Ovary (tissue), 10 donors: Measurements from ENCODE around the gene OR52M1. TPM values are rescaled to one million over a fixed set of nuclear protein-coding genes. Genes with fewer than 3 reads are reported as not detected.

ENCODE experiments used
- DNase-seq, 5 donors: peaks; one replicate each; pipeline ENCODE4 v3.0.0-alpha.2; 2019 to 2020
- H3K27ac ChIP-seq, 2 donors: fragments of 200-600 bp; one replicate each; pipeline versions ENCODE4 v1.5.1 to v1.8.0; 2019 to 2022
- H3K27me3 ChIP-seq: fragments of 200-600 bp; one replicate; pipeline ENCODE4 v1.8.0; 2022
- H3K36me3 ChIP-seq: fragments of 200-600 bp; sonication (generic); one replicate; pipeline ENCODE4 v1.5.1; 2019
- H3K4me1 ChIP-seq: one replicate; pipeline ENCODE4 v1.8.1; 2013; ENCODE audit warnings: mild to moderate bottlenecking, moderate library complexity; ENCODE audit not compliant: insufficient read depth
- H3K4me3 ChIP-seq: fragments of 200-600 bp; sonication (generic); one replicate; pipeline ENCODE4 v1.5.1; 2017
- H3K9me3 ChIP-seq, 2 donors: fragments of 200-600 bp in 1 of 2; sonication (generic) in 1 of 2; one replicate each; pipeline versions ENCODE4 v1.5.1 to v1.8.1; 2013 to 2019; ENCODE audit warnings: mild to moderate bottlenecking in 1 of 2, moderate library complexity in 1 of 2
- EP300 ChIP-seq: sonication (generic); formaldehyde crosslinking; IDR thresholded peaks from one replicate; pipeline ENCODE4 v1.6.1; 2017; ENCODE audit warnings: antibody characterized with exemption
- POLR2A ChIP-seq: fragments of 450-650 bp; IDR thresholded peaks from one replicate; pipeline ENCODE4 v1.6.1; 2017; ENCODE audit warnings: antibody characterized with exemption, mild to moderate bottlenecking, moderate library complexity
- WGBS, 3 donors: extraction: QIAGEN DNeasy Blood & Tissue Kit in 1 of 3; methylation state at CpG; one replicate each; pipeline versions ENCODE4 v1.1.5 to v1.1.7; 2013 to 2017; 5-methylcytosine and 5-hydroxymethylcytosine counted together
- intact Hi-C, 4 donors: fragments of 100-400 bp; cut with DNase I; formaldehyde crosslinking; loops; one replicate each; pipeline versions ENCODE4 v1.11.0 to v1.15.1; 2022 to 2023
- long read RNA-seq, 3 donors: library from polyadenylated mRNA in 2 of 3; unstranded in 2 of 3; transcript quantifications; one replicate each; pipeline ENCODE4 v2.0.0 and lab custom pipeline, GENCODE V29; 2021 to 2026
- polyA plus RNA-seq, 2 donors: library from polyadenylated mRNA; stranded (reverse); fragments of 200-250 nt in 1 of 2; fragments of 350-450 nt in 1 of 2; fragmentation: Illumina TruSeq in 1 of 2; extraction: RNeasy Lipid Tissue Mini Kit (QIAGEN cat#74804) in 1 of 2; gene quantifications; one replicate each; pipeline ENCODE4 v1.2.3, GENCODE V29; 2013 to 2014
- total RNA-seq, 7 donors: library from RNA; depleted of rRNA in 2 of 7; stranded (reverse); fragments of >200 nt in 2 of 7; fragmentation: NEBNext Ultra II Directional in 3 of 7; extraction: Animal tissue kit (Norgen Biotek cat#: 25700) in 3 of 7; gene quantifications; one replicate each; pipeline versions ENCODE4 v1.1.0 to v1.2.4, GENCODE V29; 2016 to 2023
- TF ChIP-seq, protein P1 (sequence below), 3 donors: fragments of 450-650 bp in 2 of 3; fragments of 200-600 bp in 1 of 3; IDR thresholded peaks; one replicate each; pipeline versions ENCODE4 v1.5.1 to v1.8.0; 2016 to 2022; ENCODE audit warnings: antibody characterized with exemption in 3 of 3, mild to moderate bottlenecking in 1 of 3
- donor health status: DM: no; HTN: no; CAD: no; lungs with moderate emphysema.
- donor health status: DM: no; HTN: no; CAD: no.
- donor health status: Bipolar disorder and iron deficiency.
- donor health status: DM: yes; HTN: yes; CAD: no.
- donor health status: DM: no; HTN: no; CAD: no.
- donor health status: DM: yes; HTN: yes; CAD: no.

Gene OR52M1, protein sequence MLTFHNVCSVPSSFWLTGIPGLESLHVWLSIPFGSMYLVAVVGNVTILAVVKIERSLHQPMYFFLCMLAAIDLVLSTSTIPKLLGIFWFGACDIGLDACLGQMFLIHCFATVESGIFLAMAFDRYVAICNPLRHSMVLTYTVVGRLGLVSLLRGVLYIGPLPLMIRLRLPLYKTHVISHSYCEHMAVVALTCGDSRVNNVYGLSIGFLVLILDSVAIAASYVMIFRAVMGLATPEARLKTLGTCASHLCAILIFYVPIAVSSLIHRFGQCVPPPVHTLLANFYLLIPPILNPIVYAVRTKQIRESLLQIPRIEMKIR
- not detected for total RNA-seq
- polyA plus RNA-seq, result not detected
- long read RNA-seq, donor 1, result 0 reads
- long read RNA-seq, donor 2, result 0 reads
- long read RNA-seq, donor 3, result 0 reads

DNA sequence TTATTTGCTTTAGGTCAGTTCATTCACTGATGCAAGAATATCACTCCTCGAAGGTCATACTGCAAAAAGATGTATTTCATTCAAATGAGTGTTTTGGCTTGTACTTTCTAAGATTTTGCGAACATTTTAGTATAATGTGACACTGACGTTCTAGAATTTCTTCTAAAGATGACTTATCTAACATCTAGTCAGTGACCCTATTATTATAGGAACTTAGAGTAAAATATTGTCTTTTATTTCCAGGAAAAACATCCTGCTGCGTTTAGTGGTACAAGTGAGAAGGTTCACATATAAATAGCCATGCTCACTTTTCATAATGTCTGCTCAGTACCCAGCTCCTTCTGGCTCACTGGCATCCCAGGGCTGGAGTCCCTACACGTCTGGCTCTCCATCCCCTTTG is at the start of gene OR52M1:
OR52M1 (plus strand) TSS at position 301 of the 400 bp plus-strand sequence; CDS start at position 301, 0 bp downstream.
- intact Hi-C loops, result loop anchor here in 1 of 4 donors (5.0 kb wide), 1 partner anchor 358 kb away; no protein-coding TSS in a partner anchor
- H3K9me3 ChIP-seq, result no peaks in the 10 kb centered on the region
- no peaks in the 10 kb centered on the region for H3K4me1 ChIP-seq
- 81 to 88% (median 83%) methylated on average over 5 of the region's 5 CpGs for WGBS, 3 donors
- H3K27ac ChIP-seq, result no peak within 1 kb of the TSS
- DNase-seq, result no peak
- H3K36me3 ChIP-seq, result no peaks in the 10 kb centered on the region
- no peak within 1 kb of the TSS for H3K4me3 ChIP-seq
- no peaks in the 10 kb centered on the region for H3K27me3 ChIP-seq
- TF ChIP-seq, protein P1, sequence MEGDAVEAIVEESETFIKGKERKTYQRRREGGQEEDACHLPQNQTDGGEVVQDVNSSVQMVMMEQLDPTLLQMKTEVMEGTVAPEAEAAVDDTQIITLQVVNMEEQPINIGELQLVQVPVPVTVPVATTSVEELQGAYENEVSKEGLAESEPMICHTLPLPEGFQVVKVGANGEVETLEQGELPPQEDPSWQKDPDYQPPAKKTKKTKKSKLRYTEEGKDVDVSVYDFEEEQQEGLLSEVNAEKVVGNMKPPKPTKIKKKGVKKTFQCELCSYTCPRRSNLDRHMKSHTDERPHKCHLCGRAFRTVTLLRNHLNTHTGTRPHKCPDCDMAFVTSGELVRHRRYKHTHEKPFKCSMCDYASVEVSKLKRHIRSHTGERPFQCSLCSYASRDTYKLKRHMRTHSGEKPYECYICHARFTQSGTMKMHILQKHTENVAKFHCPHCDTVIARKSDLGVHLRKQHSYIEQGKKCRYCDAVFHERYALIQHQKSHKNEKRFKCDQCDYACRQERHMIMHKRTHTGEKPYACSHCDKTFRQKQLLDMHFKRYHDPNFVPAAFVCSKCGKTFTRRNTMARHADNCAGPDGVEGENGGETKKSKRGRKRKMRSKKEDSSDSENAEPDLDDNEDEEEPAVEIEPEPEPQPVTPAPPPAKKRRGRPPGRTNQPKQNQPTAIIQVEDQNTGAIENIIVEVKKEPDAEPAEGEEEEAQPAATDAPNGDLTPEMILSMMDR (IDR thresholded peaks at IDR 0.05), result no peak
- TF ChIP-seq EP300 (no peak), POLR2A (no peak)

- Histone ChIP-seq H3K27me3 (no peaks in the 10 kb centered on the region), H3K4me1 (peaks cover 8% of the 10 kb centered on the region), H3K4me3 (no peak overlapping the region), H3K27ac (no peak overlapping the region), H3K36me3 (no peaks in the 10 kb centered on the region), H3K9me3 (no peaks in the 10 kb centered on the region)
- intact Hi-C loops, result no loop called here
- TF ChIP-seq, protein P1 (IDR thresholded peaks at IDR 0.05), result no peak
- DNase-seq, result no peak
- 73 to 82% (median 73%) methylated on average over 7 of the region's 7 CpGs for WGBS, 3 donors
Measured at GRCh38 chr11:4495487-4495886, 49.5 kb upstream of the OR52M1 start.

DNA sequence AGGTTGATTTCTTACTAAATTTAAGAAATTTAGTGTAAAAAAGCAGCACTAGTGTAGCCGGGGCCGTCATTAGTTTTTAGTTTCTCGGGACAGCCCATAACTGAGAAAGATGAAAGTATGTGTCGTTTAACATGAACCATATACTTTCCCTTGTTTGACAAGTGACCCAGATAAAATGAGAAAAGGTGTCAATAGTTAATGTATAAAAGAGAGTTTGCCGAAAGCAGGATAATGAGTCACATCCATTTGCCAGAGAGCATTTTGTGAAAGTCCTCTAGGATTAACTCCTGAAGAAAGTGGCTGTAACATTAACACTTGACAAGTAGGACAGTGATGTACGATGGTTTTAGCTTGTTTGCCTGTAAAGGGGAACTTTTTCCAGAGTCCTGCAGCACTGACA is 49.0 kb upstream of the OR52M1 start:
- TF ChIP-seq POLR2A, result no peak
- TF ChIP-seq EP300, result no peak
- TF ChIP-seq, protein P1 (IDR thresholded peaks at IDR 0.05), result no peak

DNA sequence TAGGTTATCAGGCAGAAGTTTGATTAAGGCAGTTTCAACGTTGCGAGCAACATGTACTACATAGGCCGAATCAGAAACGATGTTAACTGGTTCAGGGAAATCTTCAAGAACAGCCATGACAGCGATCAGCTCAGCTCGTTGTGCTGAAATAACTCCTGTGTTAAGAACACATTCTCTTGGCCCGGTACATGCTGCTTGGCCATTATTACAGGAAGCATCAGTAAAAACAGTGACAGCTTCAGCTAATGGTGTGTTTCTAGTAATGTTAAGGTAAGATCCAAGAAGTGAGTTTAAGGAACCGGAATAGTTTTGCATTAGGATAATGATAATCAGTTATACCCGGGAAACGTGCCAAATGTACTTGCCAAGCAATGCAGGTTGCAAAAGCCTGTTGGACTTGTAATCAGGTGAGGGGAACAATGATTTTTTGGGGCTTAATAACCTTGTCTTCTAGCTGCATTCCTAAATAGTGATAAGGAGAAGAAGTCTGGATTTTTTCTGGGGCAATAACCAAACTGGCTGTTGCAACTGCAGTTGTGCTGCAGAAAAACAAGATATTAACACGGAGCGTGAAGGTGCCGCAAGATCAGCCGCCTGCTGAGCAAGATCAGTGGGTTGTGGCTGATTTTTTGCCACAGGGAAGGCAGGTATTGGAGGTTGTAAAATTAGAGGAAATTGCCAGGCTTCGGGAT is 48.3 kb upstream of the OR52M1 start:
- WGBS, 3 donors, result 10 to 16% (median 12%) methylated on average over 15 of the region's 15 CpGs

More for the DNA sequence above, 49.0 kb upstream of the OR52M1 start:
- Histone ChIP-seq H3K4me3 (no peak overlapping the region), H3K9me3 (no peaks in the 10 kb centered on the region), H3K4me1 (peaks cover 8% of the 10 kb centered on the region), H3K27me3 (no peaks in the 10 kb centered on the region), H3K27ac (peak overlapping the region in 1 of 2 donors; percentile 8), H3K36me3 (no peaks in the 10 kb centered on the region)
- WGBS, 3 donors, result 54 to 69% (median 67%) methylated on average over 6 of the region's 6 CpGs
- intact Hi-C loops, result no loop called here
- DNase-seq, result no peak

More for the DNA sequence above, 48.3 kb upstream of the OR52M1 start:
- peak in 1 of 5 donors; percentile 28 for DNase-seq
- no peaks in the 10 kb centered on the region for H3K36me3 ChIP-seq
- intact Hi-C loops, result no loop called here
- H3K4me1 ChIP-seq, result peaks cover 8% of the 10 kb centered on the region
- H3K27ac ChIP-seq, result peak overlapping the region in 1 of 2 donors; percentile 8
- H3K27me3 ChIP-seq, result no peaks in the 10 kb centered on the region
- TF ChIP-seq, protein P1 (IDR thresholded peaks at IDR 0.05), result no peak
- no peak for TF ChIP-seq POLR2A
- no peak for TF ChIP-seq EP300
- no peaks in the 10 kb centered on the region for H3K9me3 ChIP-seq
- no peak overlapping the region for H3K4me3 ChIP-seq
